HG02885 (cell line): ENCODE results near the gene RAPH1.
"Not testable (repeated sequence)": the region's sequence is repeated elsewhere in the genome, so short reads cannot be mapped to it uniquely, and the experiment has no call there.

Experiments
- ATAC-seq: cut with Tn5 transposase; IDR thresholded peaks from one replicate; pipeline ENCODE4 v1.9.1; 2021; ENCODE audit warnings: mild to moderate bottlenecking; ENCODE audit not compliant: unreplicated experiment, poor library complexity

The RAPH1 gene

DNA sequence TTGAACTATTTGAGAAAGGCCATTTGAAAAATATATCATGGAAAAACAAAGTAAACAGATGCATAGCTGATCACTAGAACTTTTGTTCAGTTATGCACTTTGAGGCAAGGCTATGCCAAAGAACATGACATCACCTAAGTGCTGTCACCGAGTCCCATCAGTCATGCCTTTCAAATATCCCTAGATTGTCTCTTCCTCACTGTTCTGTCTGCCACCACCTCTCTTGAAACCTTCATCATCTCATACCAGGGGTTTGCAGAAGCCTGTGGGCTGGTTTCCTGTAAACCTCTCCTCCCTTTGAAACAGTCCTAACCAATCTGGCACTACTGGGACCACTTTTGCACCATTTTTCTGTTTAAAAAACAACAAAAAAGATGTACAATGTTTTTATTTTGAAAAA lies 12.3 kb upstream of the RAPH1 start:
- ATAC-seq = no peak

- no peak for ATAC-seq
Measured at GRCh38 chr2:203544402-203544801, 9.3 kb upstream of the RAPH1 start.

DNA sequence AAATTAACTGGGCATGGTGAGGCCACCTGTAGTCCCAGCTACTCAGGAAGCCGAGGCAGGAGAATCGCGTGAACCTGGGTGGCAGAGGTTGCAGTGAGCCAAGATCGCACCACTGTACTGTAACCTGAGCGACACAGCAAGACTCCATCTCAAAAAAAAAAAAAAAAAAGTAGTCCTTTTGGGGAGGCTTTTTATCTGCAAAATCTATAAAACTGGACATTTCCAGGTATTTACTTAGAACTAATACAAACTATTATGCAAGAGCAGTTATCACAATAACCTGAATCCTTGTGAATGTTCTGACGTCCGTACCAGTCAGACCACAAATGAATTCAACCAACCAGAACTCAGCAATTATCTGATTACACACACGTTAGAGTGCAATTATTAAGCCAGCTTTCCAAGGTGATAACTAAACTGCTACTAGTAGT lies 8.8 kb upstream of the RAPH1 start:
- ATAC-seq = no peak

DNA sequence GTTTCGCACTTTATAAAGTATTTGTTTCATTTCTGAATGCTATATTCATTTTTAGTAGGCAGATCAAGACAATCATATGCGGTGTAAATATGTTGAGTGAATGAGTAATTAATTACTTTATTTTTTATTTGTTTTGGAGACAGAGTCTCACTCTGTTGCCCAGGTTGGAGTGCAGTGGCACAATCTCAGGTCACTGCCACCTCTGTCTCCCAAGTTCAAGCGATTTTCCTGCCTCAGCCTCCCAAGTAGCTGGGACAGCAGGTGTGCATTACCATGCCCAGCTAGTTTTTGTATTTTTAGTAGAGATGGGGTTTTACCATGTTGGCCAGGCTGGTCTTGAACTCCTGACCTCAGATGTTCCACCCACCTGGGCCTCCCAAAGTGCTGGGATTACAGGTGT lies 5.5 kb upstream of the RAPH1 start:
- not testable (repeated sequence) for ATAC-seq

- not testable (repeated sequence) for ATAC-seq
Measured at GRCh38 chr2:203538237-203538636, 3.1 kb upstream of the RAPH1 start.

DNA sequence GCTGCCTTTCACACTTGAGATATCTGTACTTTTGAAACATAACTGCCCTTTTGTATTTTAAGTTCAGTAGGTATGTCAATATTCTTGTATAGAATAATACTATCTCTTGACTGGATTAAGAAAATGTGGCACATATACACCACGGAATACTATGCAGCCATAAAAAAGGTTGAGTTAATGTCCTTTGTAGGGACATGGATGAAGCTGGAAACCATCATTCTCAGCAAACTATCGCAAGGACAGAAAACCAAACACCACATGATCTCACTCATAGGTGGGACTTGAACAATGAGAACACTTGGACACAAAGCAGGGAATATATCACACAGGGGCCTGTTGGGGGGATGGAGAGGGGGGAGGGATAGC lies 1.5 kb upstream of the RAPH1 start:
- not testable (repeated sequence) for ATAC-seq

DNA sequence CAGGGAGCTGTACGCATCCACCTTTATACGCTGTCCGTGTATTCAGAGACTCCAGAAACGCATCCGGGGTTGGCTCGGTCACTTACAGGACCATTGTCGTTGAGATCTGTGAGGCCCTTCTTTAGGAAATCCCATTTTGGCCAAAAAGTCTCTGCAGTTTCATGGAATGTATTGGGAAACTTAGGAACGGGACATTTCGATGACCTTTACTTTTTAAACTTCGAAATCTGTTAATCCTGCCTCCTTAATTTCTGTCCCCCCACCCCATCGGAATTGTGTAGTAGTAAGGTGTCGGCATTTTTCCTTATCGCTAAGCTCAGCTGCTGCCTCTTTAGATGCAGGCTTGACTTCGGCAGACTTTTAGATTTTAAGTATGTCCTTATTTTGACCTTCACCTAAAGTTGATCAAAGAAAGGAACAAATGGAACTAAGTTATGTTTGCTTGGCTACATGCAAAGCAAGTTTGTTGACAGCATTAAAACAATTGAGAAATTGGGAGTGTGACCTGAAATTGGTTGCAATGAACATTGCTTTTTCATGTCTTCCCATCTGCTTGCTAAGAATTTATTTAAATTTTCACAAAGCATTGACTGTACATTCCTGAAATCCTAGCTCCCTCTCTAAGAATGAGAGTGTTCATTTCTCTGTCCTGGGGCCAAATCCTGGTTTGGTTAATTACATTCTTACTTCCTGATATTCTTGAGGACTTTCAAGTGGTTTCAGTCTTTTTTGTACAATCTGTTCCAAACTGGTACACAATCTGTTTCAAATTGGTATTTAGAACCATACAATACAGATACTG lies 884 bp upstream of the RAPH1 start:
- no peak for ATAC-seq

DNA sequence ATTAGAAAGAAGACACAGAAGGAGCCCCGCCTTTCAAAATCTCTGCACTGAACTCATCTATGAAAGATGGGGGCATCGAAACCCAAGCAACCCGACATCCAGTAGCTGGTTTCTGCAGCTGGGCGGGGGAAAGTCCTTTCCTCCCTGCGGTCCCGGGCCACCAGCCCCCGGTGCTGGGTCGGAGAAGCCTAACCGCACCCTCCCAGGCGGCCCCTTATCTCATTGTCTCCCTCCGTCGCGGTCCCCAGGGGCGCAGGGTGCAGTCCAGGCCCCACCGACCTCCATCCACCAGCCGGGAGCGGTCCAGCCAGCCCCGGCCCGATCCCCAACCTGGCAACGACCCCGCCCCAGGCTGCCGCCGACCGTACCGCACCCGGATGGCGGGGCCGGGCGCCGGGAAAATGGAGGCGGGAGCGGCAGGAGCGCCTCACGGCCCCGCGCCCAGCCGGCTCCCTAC lies 452 bp downstream of the RAPH1 start:
- peak; percentile 32 for ATAC-seq

DNA sequence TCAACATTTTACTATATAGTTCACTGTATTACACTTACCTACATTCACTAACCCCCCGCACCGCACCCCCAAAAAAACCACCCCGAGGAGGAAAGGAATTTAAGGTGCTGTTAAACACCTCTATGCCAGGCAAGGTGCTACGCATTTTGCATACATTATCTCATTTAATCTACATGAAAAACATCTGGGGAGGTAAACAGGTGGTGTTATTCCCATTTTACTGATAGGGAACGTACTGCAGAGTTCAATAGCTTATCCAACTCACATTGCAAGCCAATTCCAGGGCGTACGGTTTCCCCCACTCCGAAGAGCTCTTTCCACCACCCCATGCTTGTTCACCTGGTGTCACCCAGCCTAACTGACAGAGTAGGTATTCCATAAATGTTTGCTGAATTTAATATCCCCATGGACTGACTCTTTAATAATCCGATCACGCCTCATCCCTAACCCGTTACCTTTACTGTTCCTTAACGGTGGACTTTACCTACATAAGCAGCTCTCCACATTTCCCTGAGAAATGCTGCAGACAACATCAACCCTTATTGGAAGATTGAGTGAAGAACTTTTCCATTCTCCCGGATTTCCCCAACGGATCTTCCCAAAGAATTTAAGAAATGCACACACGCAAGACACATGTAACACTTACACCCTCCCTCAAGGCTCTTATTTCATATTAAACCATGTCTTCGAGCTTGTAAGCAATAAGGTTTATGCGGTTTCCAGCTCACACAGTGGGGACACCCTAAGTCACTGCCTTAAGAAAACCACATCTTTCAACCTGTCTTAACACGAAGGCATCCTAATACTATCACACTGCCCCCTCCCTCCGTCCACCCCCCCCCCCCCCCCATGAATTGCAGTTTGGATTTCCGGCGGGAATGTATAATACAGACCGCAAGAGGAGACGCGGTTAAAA lies 1.2 kb downstream of the RAPH1 start:
- ATAC-seq = no peak

DNA sequence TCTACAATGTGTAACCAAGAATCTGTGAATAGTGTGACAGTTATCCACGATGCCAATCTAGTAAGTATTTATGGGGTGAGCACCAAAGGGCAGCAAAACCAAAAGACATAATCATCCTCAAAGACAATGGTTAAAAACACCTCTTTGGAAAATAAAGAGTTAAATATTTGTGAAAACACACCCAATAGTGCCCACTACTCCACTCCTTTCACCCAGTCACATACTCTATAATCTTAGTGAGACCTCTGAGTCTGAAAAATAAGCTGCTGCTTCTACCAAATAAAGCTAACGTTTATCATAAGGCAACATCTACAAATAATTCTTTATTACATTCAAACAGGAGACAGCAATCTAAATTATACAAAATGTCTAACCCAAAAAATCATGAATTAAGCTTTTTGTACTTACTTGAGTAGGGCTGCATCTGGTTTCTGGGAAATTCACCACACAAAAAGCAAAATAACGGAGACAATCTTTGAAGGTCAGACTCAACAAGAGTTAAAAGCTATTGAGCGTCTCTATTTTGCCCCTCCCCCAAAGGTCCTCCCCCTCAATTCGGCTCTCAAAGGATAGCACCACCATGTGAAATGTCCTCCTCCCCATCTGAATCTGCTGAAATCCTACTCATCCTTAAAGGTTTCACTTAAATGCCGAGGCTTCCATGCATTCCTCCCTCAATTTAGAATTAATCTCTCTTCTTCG lies 2.0 kb downstream of the RAPH1 start:
- ATAC-seq = no peak

DNA sequence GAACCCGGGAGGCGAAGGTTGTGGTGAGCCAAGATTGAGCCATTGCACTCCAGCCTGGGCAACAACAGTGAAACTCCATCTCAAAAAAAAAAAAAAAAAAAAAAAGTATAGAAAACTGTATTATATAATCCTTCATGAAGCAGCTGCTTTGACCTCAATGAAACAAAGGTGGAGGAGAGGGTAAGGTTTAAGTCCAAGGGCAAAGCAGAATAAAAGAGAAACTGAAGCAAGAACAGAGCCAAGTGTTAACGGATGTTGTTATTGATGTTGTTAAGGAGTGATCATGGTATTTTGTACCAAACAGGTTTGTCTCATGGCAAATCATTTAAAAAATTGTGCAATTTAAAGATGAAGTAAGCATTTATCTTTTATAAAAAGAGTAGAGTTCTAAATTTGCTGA lies 7.4 kb downstream of the RAPH1 start:
- no peak for ATAC-seq

- not testable (repeated sequence) for ATAC-seq
Measured at GRCh38 chr2:203513268-203513667, 21.8 kb downstream of the RAPH1 start.

- no peak for ATAC-seq
Measured at GRCh38 chr2:203510941-203511305, 24.2 kb downstream of the RAPH1 start.

DNA sequence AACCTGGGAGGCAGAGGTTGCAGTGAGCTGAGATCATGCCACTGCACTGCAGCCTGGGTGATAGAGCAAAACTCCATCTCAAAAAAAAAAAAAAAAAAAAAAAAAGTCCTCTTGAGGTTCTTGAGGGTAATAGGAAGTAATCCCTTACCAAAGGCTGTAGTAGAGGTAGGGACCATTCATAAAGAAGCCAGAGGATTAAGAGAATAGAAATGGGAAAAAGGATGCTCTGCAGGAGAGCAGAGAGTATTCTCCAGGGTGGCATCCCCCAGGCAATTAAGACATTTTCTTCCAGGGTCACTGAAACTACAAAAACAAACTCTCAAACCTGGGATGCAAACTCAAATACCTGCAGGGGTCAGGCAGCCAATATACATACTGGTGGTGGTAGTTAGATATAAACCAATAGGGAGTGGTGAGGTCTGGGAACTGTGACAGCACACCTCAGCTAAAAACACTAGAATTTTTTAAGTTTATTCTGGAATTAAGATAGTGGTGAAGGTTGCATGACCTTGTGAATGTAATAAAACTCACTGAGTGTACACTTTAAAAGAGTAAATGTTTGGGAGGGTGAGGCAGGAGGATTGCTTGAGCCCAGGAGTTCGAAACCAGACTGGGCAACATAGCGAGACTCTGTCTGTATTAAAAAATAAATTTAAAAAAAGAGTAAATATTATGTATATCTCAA lies 24.7 kb downstream of the RAPH1 start:
- ATAC-seq = no peak

DNA sequence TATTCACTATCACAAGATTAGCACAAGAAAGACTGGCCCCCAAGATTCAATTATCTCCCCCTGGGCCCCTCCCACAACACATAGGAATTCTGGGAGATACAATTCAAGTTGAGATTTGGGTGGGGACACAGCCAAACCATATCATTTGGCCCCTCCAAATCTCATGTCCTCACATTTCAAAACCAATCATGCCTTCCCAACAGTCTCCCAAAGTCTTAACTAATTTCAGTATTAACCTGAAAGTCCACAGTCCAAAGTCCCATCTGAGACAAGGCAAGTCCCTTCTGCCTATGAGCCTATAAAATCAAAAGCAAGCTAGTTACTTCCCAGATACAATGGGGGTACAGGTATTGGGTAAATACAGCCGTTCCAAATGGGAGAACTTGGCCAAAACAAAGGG lies 31.6 kb downstream of the RAPH1 start:
- ATAC-seq = not testable (repeated sequence)

GRCh38 chr2:203501873-203502272 lies 33.2 kb downstream of the RAPH1 start:
- no peak for ATAC-seq

DNA sequence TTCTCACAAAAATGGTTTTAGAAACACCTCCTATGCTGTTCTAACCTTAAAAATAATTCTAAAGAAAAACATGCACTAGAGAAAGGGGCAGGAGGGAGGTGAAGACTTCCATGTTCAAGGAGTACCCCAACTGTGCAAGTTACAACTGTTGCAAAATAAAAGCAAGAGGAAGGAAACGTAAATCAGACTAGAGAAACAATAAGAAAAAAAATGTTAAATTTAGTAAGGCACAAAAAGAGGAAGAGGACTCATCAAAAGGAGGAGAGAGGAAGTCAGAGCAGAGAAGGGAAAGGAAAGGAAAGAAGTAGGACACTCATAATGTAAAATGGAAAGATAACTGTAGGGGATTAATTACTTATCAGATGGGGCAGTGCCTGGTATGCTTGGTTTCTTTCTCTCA lies 34.1 kb downstream of the RAPH1 start:
- no peak for ATAC-seq

DNA sequence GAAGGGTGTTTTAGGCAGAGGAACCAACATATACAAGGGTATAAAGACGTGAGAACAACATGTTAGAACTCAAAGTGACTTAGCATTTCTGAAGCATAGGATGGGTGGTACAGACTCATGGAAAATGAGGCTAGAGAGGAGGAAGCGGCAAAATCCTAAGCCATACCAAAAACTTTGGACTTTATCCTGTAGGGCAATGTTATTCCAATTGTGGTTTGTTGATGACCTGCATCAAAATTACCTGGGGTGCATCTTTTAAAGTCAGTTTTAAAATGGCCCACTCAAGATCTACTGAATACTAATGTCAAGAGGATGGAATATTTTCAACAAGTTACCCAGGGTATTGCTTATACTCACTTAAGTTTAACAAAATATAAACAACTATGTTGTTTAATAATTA lies 34.8 kb downstream of the RAPH1 start:
- no peak for ATAC-seq

DNA sequence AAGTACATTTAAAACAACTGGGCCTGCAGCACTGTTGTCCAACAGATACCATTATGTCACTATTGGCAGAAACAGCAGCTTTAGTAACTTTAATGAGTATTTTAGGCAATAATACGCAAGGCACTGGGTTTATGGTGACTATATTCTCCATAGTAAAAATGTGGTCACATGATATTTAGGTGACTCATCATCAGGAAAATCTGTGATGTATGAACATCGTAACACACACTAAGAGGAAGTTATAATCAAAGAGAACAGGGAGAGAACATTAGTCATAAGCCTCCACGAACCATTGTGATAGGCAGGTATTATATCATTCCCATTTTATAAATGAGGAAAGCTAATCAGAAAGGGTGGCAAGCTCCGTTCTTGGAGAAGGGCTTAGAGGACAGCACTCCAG lies 36.9 kb downstream of the RAPH1 start:
- no peak for ATAC-seq

GRCh38 chr2:203492965-203493364 lies 42.1 kb downstream of the RAPH1 start:
- no peak for ATAC-seq
